K562 (cell line): ENCODE results near the gene A4GALT. TPM values are rescaled to one million over a fixed set of nuclear protein-coding genes. Genes with fewer than 3 reads are reported as not detected.

Experiments used
- E2F3 ChIP-seq: fragments of 250-450 bp; sonication (Bioruptor Pico); IDR thresholded peaks from 2 replicates; pipeline ENCODE4 v1.4.0; 2020; ENCODE audit warnings: mild to moderate bottlenecking
- MCM5 ChIP-seq: fragments of 450-650 bp; IDR thresholded peaks from 2 replicates; pipeline ENCODE4 v1.6.1; 2016; ENCODE audit warnings: low read depth
- MEIS2 ChIP-seq: fragments of 450-650 bp; IDR thresholded peaks from 2 replicates; pipeline ENCODE4 v1.6.1; 2014; ENCODE audit warnings: mild to moderate bottlenecking; ENCODE audit not compliant: partially characterized antibody
- NKRF ChIP-seq: fragments of 450-650 bp; IDR thresholded peaks from 2 replicates; pipeline ENCODE4 v1.6.1; 2016; ENCODE audit warnings: borderline replicate concordance
- TGIF2 ChIP-seq: sonication (generic); formaldehyde crosslinking; IDR thresholded peaks from 2 replicates; pipeline ENCODE4 v1.8.1; 2022; ENCODE audit warnings: mild to moderate bottlenecking, missing genetic modification reagents, moderate library complexity
- ZNF695 ChIP-seq: fragments of 450-650 bp; formaldehyde crosslinking; IDR thresholded peaks from 2 replicates; pipeline ENCODE4 v1.4.0; 2020; ENCODE audit warnings: mild to moderate bottlenecking, moderate library complexity
- polyA plus RNA-seq, 8 experiments: library from polyadenylated mRNA; depleted of rRNA in 4 of 8; stranded (reverse) in 5 of 8; unstranded in 3 of 8; fragments of >200 nt; fragmentation: Nextera tagmentation in 2 of 8; fragmentation: Illumina TruSeq in 1 of 8; extraction: Ambion mirVana in 2 of 8; extraction: Trizol in 1 of 8; gene quantifications; 2 replicates each; pipeline versions ENCODE4 v1.2.1 to v1.2.3, GENCODE V29; 2011 to 2014; ENCODE audit warnings: inconsistent platforms in 1 of 8, missing spikeins in 1 of 8
- total RNA-seq, 7 experiments: library from RNA; depleted of rRNA in 6 of 7; stranded (reverse); fragments of >200 nt in 6 of 7; fragmentation: Illumina TruSeq in 2 of 7; extraction: Trizol in 2 of 7; gene quantifications; 2 replicates each; pipeline versions ENCODE4 v1.2.1 to v1.2.3, GENCODE V29; 2011 to 2021; ENCODE audit warnings: low replicate concordance in 1 of 7
- TF ChIP-seq, protein P1 (sequence below): sonication (generic); formaldehyde crosslinking; IDR thresholded peaks from 2 replicates; pipeline ENCODE4 v1.4.0; 2020; ENCODE audit warnings: mild to moderate bottlenecking, missing genetic modification reagents

A4GALT gene
- total and polyA plus RNA-seq, 9 of the 15 experiments (the other 6 are each of a cell fraction or from before 2014, with no cell fraction given), result 0.07 to 0.11 TPM; not detected in 7

DNA sequence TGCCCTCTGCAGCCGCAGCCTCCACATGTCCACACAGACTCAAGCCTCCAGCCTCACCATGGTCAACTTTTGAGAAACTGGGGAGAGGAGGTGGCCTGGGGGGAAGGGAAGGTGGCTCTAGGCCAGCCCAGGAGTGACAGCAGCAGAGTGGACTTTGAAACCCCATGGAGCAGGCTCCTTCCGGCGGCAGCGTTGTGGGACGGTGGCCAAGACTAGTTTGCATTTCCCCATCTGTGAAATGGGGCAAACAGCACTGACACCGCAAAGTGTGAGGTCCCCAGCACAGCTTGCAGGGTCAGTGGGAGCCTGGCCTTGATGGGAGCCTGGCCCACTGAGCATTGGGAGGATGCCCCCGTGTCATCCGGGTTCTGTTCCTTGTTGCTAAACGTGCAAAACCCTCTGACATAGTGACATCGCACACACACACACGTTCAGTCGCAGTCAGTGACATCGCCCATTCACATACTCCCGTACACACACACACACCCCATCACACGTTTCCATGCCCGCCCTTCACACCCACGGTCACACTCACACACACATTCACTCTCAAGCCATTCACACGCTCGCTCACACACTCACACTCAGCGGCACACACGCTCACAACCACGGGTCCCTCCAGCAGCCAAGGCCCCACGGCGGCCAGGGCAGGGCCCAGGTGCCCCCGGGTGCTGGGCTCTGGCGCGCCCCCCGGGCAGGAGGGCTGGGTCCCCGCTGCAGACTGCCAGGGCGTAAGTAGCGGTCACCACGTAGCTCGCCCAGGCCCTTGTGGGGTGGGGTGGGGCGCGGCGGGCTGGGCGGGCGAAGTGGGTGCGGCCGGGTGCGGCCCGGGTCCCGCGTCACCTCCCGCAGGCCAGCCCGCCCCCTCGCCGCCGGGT is 72.1 kb downstream of the A4GALT start (continued):
- TF ChIP-seq NKRF (peak; percentile 75), ZNF695 (CRISPR knock-in tag) (no peak), MCM5 (no peak), E2F3 (no peak), TGIF2 (no peak), MEIS2 (no peak)
- TF ChIP-seq, protein P1, sequence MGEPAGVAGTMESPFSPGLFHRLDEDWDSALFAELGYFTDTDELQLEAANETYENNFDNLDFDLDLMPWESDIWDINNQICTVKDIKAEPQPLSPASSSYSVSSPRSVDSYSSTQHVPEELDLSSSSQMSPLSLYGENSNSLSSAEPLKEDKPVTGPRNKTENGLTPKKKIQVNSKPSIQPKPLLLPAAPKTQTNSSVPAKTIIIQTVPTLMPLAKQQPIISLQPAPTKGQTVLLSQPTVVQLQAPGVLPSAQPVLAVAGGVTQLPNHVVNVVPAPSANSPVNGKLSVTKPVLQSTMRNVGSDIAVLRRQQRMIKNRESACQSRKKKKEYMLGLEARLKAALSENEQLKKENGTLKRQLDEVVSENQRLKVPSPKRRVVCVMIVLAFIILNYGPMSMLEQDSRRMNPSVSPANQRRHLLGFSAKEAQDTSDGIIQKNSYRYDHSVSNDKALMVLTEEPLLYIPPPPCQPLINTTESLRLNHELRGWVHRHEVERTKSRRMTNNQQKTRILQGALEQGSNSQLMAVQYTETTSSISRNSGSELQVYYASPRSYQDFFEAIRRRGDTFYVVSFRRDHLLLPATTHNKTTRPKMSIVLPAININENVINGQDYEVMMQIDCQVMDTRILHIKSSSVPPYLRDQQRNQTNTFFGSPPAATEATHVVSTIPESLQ (CRISPR knock-in tag), result no peak
